H1 (cell line): Measurements from ENCODE around the gene ROR1. TPM values are rescaled to one million over a fixed set of nuclear protein-coding genes. Genes with fewer than 3 reads are reported as not detected.

Experiments
- CTCF ChIA-PET: fragments of 300-600 bp; sonication (Branson Sonifier 250); formaldehyde crosslinking; loops from one replicate; lab custom pipeline; 2021; ENCODE audit not compliant: partially characterized antibody; lab: Charles Lee
- POLR2A ChIA-PET: fragments of 300-600 bp; sonication (Branson Sonifier 250); formaldehyde crosslinking; loops from one replicate; lab custom pipeline; 2021; ENCODE audit warnings: inconsistent platforms; ENCODE audit not compliant: partially characterized antibody; lab: Charles Lee
- DNase-seq, 2 experiments: peaks; one replicate each; pipeline versions ENCODE4 v3.0.0 to v3.0.0-alpha.2; 2010 to 2022; ENCODE audit warnings: low spot score in 2 of 2, low read depth in 1 of 2, mixed read lengths in 1 of 2
- FAIRE-seq: peaks from 2 replicates; lab custom pipeline; 2011; peaks lifted over from hg19 to GRCh38; lab: Jason Lieb, UNC
- H2AFZ ChIP-seq: 2 replicates; pipeline ENCODE4 v1.8.1; 2012; ENCODE audit warnings: low read length, inconsistent platforms
- H2AK5ac ChIP-seq: 2 replicates; pipeline ENCODE4 v1.6.1; 2013; ENCODE audit warnings: low read depth, low read length
- H2BK120ac ChIP-seq: replicated peaks from 2 replicates; pipeline ENCODE3; 2013; ENCODE audit warnings: low read depth, low read length, inconsistent platforms
- H2BK12ac ChIP-seq: 2 replicates; pipeline ENCODE4 v1.6.1; 2013; ENCODE audit warnings: low read depth, low read length
- H2BK15ac ChIP-seq: 2 replicates; pipeline ENCODE4 v1.6.1; 2013; ENCODE audit warnings: low read length
- H2BK20ac ChIP-seq: 2 replicates; pipeline ENCODE4 v1.6.1; 2013; ENCODE audit warnings: low read length
- H2BK5ac ChIP-seq: 2 replicates; pipeline ENCODE4 v1.6.1; 2013; ENCODE audit warnings: low read depth, low read length
- H3K14ac ChIP-seq: 2 replicates; pipeline ENCODE4 v1.6.1; 2013; ENCODE audit warnings: inconsistent platforms; ENCODE audit not compliant: insufficient read length
- H3K18ac ChIP-seq: 2 replicates; pipeline ENCODE4 v1.6.1; 2013; ENCODE audit warnings: low read length; ENCODE audit errors: extremely low read depth
- H3K23ac ChIP-seq: 2 replicates; pipeline ENCODE4 v1.6.1; 2013; ENCODE audit warnings: inconsistent platforms; ENCODE audit not compliant: insufficient read length
- H3K23me2 ChIP-seq: 2 replicates; pipeline ENCODE4 v1.6.1; 2013; ENCODE audit warnings: low read depth, low read length
- H3K27ac ChIP-seq: 2 replicates; pipeline ENCODE4 v1.6.1; 2011; ENCODE audit warnings: low read depth, low read length, inconsistent platforms
- H3K27me3 ChIP-seq, 4 experiments: replicated peaks in 1 of 4; 1 replicate in 1 of 4; 2 replicates in 3 of 4; pipeline versions ENCODE4 v1.6.1 to v1.8.1; 2011 to 2013; ENCODE audit warnings: low read length in 3 of 4, mild to moderate bottlenecking in 3 of 4, inconsistent platforms in 2 of 4, mixed read lengths in 2 of 4, moderate library complexity in 1 of 4; ENCODE audit not compliant: control insufficient read depth in 3 of 4, insufficient read depth in 3 of 4; ENCODE audit errors: extremely low read depth in 1 of 4
- H3K36me3 ChIP-seq, 4 experiments: 2 replicates each; pipeline versions ENCODE4 v1.6.1 to v1.8.1; 2011 to 2013; ENCODE audit warnings: mild to moderate bottlenecking in 4 of 4, low read length in 3 of 4, moderate library complexity in 2 of 4, control low read depth in 1 of 4, inconsistent platforms in 1 of 4; ENCODE audit not compliant: insufficient read depth in 4 of 4, control insufficient read depth in 2 of 4
- H3K4ac ChIP-seq: replicated peaks from 2 replicates; pipeline ENCODE3; 2013; ENCODE audit warnings: low read length, low read depth, mixed read lengths, inconsistent platforms; ENCODE audit not compliant: insufficient read length
- H3K4me1 ChIP-seq, 4 experiments: replicated peaks in 1 of 4; 1 replicate in 1 of 4; 2 replicates in 3 of 4; pipeline versions ENCODE4 v1.6.1 to v1.8.1; 2011 to 2013; ENCODE audit warnings: low read length in 3 of 4, inconsistent platforms in 2 of 4, mixed read lengths in 1 of 4; ENCODE audit not compliant: insufficient read depth in 4 of 4, control insufficient read depth in 3 of 4
- H3K4me2 ChIP-seq, 2 experiments: 2 replicates each; pipeline versions ENCODE4 v1.6.1 to v1.8.1; 2011 to 2013; ENCODE audit warnings: low read depth in 2 of 2, low read length in 2 of 2, control low read depth in 1 of 2, inconsistent platforms in 1 of 2, mild to moderate bottlenecking in 1 of 2; ENCODE audit not compliant: insufficient read depth in 1 of 2
- H3K4me3 ChIP-seq, 4 experiments: fragments of 200-600, 300-600 bp in 1 of 4; sonication (generic), shearing (Covaris generic), sonication (Bioruptor Twin) in 1 of 4; 2 replicates each; pipeline versions ENCODE4 v1.5.1 to v1.8.1; 2011 to 2016; ENCODE audit warnings: low read length in 4 of 4, low read depth in 3 of 4, control low read depth in 2 of 4, inconsistent platforms in 2 of 4, mild to moderate bottlenecking in 2 of 4, mixed read lengths in 1 of 4, moderate library complexity in 1 of 4; ENCODE audit not compliant: insufficient read depth in 2 of 4; ENCODE audit errors: extremely low read depth in 1 of 4
- H3K56ac ChIP-seq: replicated peaks from 2 replicates; pipeline ENCODE3; 2013; ENCODE audit warnings: low read depth, mild to moderate bottlenecking, mixed read lengths, low read length, inconsistent platforms; ENCODE audit not compliant: insufficient read length
- H3K79me1 ChIP-seq: 2 replicates; pipeline ENCODE4 v1.6.1; 2013; ENCODE audit warnings: low read depth, low read length, control low read depth
- H3K79me2 ChIP-seq, 2 experiments: 2 replicates each; pipeline versions ENCODE4 v1.6.1 to v1.8.1; 2012 to 2013; ENCODE audit warnings: low read length in 2 of 2, mild to moderate bottlenecking in 2 of 2, inconsistent platforms in 1 of 2; ENCODE audit not compliant: insufficient read depth in 2 of 2, control insufficient read depth in 1 of 2
- H3K9ac ChIP-seq, 4 experiments: replicated peaks in 1 of 4; 1 replicate in 1 of 4; 2 replicates in 3 of 4; pipeline versions ENCODE4 v1.6.1 to v1.8.1; 2011 to 2013; ENCODE audit warnings: low read depth in 3 of 4, low read length in 3 of 4, control low read depth in 2 of 4, mild to moderate bottlenecking in 2 of 4, moderate library complexity in 2 of 4, inconsistent platforms in 1 of 4; ENCODE audit errors: extremely low read depth in 1 of 4
- H3K9me3 ChIP-seq, 2 experiments: 2 replicates each; pipeline versions ENCODE4 v1.6.1 to v1.8.1; 2012 to 2013; ENCODE audit warnings: mild to moderate bottlenecking in 2 of 2, moderate library complexity in 2 of 2, control low read depth in 1 of 2, inconsistent platforms in 1 of 2, low read depth in 1 of 2, low read length in 1 of 2, mixed read lengths in 1 of 2; ENCODE audit not compliant: insufficient read depth in 2 of 2
- H4K20me1 ChIP-seq, 2 experiments: replicated peaks in 1 of 2; 2 replicates each; pipeline versions ENCODE3 to v1.8.1; 2011 to 2013; ENCODE audit warnings: inconsistent platforms in 2 of 2, low read length in 2 of 2, mild to moderate bottlenecking in 1 of 2; ENCODE audit not compliant: insufficient read depth in 2 of 2, control insufficient read depth in 1 of 2
- H4K5ac ChIP-seq: 2 replicates; pipeline ENCODE4 v1.6.1; 2013; ENCODE audit warnings: low read length, low read depth, mixed read lengths, inconsistent platforms; ENCODE audit not compliant: insufficient read length
- H4K8ac ChIP-seq: 2 replicates; pipeline ENCODE4 v1.8.0; 2013; ENCODE audit warnings: mild to moderate bottlenecking, moderate library complexity, low read length, inconsistent platforms; ENCODE audit not compliant: insufficient read depth; ENCODE audit errors: extremely low read depth
- H4K91ac ChIP-seq: replicated peaks from 2 replicates; pipeline ENCODE3; 2013; ENCODE audit warnings: low read length, mixed read lengths, inconsistent platforms; ENCODE audit not compliant: insufficient read length
- CTBP2 ChIP-seq: IDR thresholded peaks from 2 replicates; pipeline ENCODE4 v1.7.0; 2011; ENCODE audit warnings: borderline replicate concordance, mild to moderate bottlenecking, moderate library complexity, mixed read lengths, low read length; ENCODE audit not compliant: insufficient read depth, insufficient read length
- WGBS, 2 experiments: shearing (Covaris generic) in 1 of 2; methylation state at CpG; one replicate each; pipeline versions ENCODE4 v1.1.6 to v1.1.7; 2013 to 2015; ENCODE audit warnings: low lambda C conversion rate in 2 of 2, mixed read lengths in 2 of 2, inconsistent platforms in 1 of 2, low coverage in 1 of 2, missing lambda C conversion rate in 1 of 2; ENCODE audit not compliant: insufficient replicate concordance in 2 of 2, insufficient coverage in 1 of 2, insufficient read length in 1 of 2; ENCODE audit errors: extremely low coverage in 1 of 2, missing lambda C conversion rate in 1 of 2; 5-methylcytosine and 5-hydroxymethylcytosine counted together
- polyA plus RNA-seq, 7 experiments: library from polyadenylated mRNA; depleted of rRNA in 3 of 7; stranded (reverse) in 5 of 7; unstranded in 2 of 7; fragments of >200 nt in 5 of 7; fragments of 200-250 nt in 2 of 7; gene quantifications; 1 replicate in 5 of 7; 2 replicates in 1 of 7; 4 replicates in 1 of 7; pipeline versions ENCODE4 v1.2.1 to v1.2.3, GENCODE V29; 2011 to 2013; ENCODE audit warnings: missing spikeins in 2 of 7, mixed read lengths in 2 of 7
- total RNA-seq: library from RNA; stranded (reverse); fragmentation: NEBNext Ultra II Directional; extraction: Animal tissue kit (Norgen Biotek cat#: 25700); gene quantifications from 2 replicates; pipeline ENCODE4 v1.2.1, GENCODE V29; 2021

Gene ROR1
- total and polyA plus RNA-seq, 2 of the 8 experiments (the other 6 are each of a cell fraction or from before 2014, with no cell fraction given): 33.6 to 73.6 TPM

DNA sequence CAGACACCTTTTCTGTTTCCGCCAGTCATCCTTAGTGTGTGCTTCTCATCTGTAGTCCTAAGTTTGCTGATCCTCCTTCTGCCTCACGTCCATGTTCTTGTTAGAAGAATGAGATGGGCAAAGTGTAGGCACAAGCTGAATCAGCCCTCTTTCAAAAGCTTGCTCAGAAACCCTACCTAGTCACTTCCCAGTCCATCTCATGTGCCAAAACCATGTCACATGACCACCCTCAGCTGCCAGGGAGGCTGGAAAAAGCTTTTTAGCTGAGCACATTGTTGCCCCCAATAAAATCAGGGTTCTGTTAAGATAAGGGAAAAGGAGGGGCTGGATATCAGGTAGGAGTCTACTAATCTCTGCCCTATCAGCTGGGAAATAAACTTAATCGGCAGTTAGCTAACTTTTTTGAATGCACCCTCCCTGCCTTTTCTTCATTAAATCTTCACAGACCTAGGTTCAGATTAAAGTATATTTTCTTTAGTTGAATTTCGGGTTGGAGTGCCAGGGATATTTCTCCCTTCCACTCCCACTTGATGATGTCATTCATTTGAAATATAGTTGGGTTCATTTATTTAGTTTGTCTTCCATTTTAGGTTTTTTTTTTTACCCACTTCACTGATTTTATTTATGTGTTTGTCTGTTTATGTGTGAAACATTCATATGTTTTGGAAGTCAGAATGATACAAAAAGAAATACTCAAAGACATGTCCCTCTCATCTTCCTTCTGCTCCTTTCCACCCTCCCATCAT, 129.2 kb downstream of the ROR1 start:
- H3K27ac ChIP-seq: no peak overlapping the region
- no peak for TF ChIP-seq CTBP2

More for the DNA sequence above, 129.2 kb downstream of the ROR1 start:
- no peak overlapping the region for H2BK120ac ChIP-seq
- FAIRE-seq (peak; percentile 7), DNase-seq (no peak)
- no peak overlapping the region for H2BK15ac ChIP-seq
- H2BK20ac ChIP-seq: no peak overlapping the region
- H3K23me2 ChIP-seq: no peaks in the 10 kb centered on the region
- H2AFZ ChIP-seq: no peak overlapping the region
- ChIA-PET POLR2A (interaction anchor here (0.8 kb wide), 1 partner anchor 17 kb away, joined by 4 read pairs; no protein-coding TSS in a partner anchor), CTCF (interaction anchor here (0.8 to 10.3 kb wide), 7 partner anchors 11 to 261 kb away, joined by 3 to 74 read pairs (median 3); no protein-coding TSS in a partner anchor)
- no peak overlapping the region for H3K9ac ChIP-seq
- H3K4me3 ChIP-seq: no peak overlapping the region
- H3K9me3 ChIP-seq: no peaks in the 10 kb centered on the region
- no peak overlapping the region for H2BK5ac ChIP-seq
- no peak overlapping the region for H4K91ac ChIP-seq
- no peak overlapping the region for H2AK5ac ChIP-seq
- no peak overlapping the region for H4K5ac ChIP-seq
- H3K79me1 ChIP-seq: no peaks in the 10 kb centered on the region; the same call in 1 of the 2 replicates
- no peak overlapping the region for H3K56ac ChIP-seq
- H3K79me2 ChIP-seq: peaks cover 3 to 93% of the 10 kb centered on the region in 2 experiments; a peak in 3 of 4 replicates
- H3K4me1 ChIP-seq: peaks cover 1 to 23% (median 18%) of the 10 kb centered on the region in 4 experiments; a peak in 5 of 7 replicates
- H3K4me2 ChIP-seq: no peak overlapping the region
- H3K18ac ChIP-seq: no peak overlapping the region
- H2BK12ac ChIP-seq: no peak overlapping the region
- H3K23ac ChIP-seq: no peak overlapping the region
- no peaks in the 10 kb centered on the region for H3K36me3 ChIP-seq
- WGBS, 2 experiments: 84% methylated on average over 3 of the region's 4 CpGs; no CpG with 5 or more reads in 1 of the 2 experiments
- H4K20me1 ChIP-seq: peaks cover 3 to 5% of the 10 kb centered on the region in 2 experiments
- H3K27me3 ChIP-seq: no peaks in the 10 kb centered on the region
- H3K14ac ChIP-seq: no peak overlapping the region
- H4K8ac ChIP-seq: no peak overlapping the region
- H3K4ac ChIP-seq: no peak overlapping the region
